Spinal cord (tissue), 10 donors: Measurements from ENCODE around the gene IRGC. TPM values are rescaled to one million over a fixed set of nuclear protein-coding genes. Genes with fewer than 3 reads are reported as not detected.

Experiments
- DNase-seq, 6 donors: peaks; one replicate each; pipeline versions ENCODE4 v3.0.0 to v3.0.0-alpha.2; 2013 to 2015; ENCODE audit warnings: low spot score in 6 of 6, low read depth in 4 of 6
- H3K27ac ChIP-seq: one replicate; pipeline ENCODE4 v1.5.1; 2013; ENCODE audit warnings: low read depth, low read length, control low read depth
- H3K27me3 ChIP-seq: one replicate; pipeline ENCODE4 v1.6.1; 2013; ENCODE audit warnings: low read length; ENCODE audit not compliant: control insufficient read depth, insufficient read depth
- H3K36me3 ChIP-seq: one replicate; pipeline ENCODE4 v1.6.1; 2013; ENCODE audit warnings: low read length; ENCODE audit not compliant: control insufficient read depth, insufficient read depth
- H3K4me1 ChIP-seq: one replicate; pipeline ENCODE4 v1.6.1; 2013; ENCODE audit warnings: low read length; ENCODE audit not compliant: control insufficient read depth, insufficient read depth
- H3K4me3 ChIP-seq: one replicate; pipeline ENCODE4 v1.5.1; 2013; ENCODE audit warnings: low read depth, low read length, control low read depth
- H3K9me3 ChIP-seq: one replicate; pipeline ENCODE4 v1.6.1; 2013; ENCODE audit warnings: low read length; ENCODE audit not compliant: control insufficient read depth, insufficient read depth
- WGBS: methylation state at CpG from one replicate; pipeline ENCODE4 v1.1.5; 2013; ENCODE audit warnings: missing lambda C conversion rate; ENCODE audit not compliant: insufficient coverage; 5-methylcytosine and 5-hydroxymethylcytosine counted together
- long read RNA-seq, 4 donors: transcript quantifications; one replicate each; lab custom pipeline, GENCODE V29; 2026
- polyA plus RNA-seq, 2 donors: library from polyadenylated mRNA; unstranded; fragments of 120-200 nt; gene quantifications; one replicate each; pipeline ENCODE4 v1.2.1, GENCODE V29; 2013; ENCODE audit not compliant: insufficient read length in 2 of 2
- total RNA-seq, 2 donors: library from RNA; depleted of rRNA in 1 of 2; stranded (reverse); fragments of 120-200 nt in 1 of 2; fragments of >200 nt in 1 of 2; gene quantifications; one replicate each; pipeline versions ENCODE4 v1.2.3 to v1.2.4, GENCODE V29; 2013 to 2014
- donor health status: healthy.

Gene IRGC
- total RNA-seq (not detected), polyA plus RNA-seq (not detected)
- long read RNA-seq, donor 1: 0 reads
- long read RNA-seq, donor 2: 0 reads
- long read RNA-seq, donor 3, partial matches to known transcripts: 18 of 18 reads
- long read RNA-seq, donor 3, other reads (novel, unspliced or antisense): 0 of 18 reads
- long read RNA-seq, donor 4: 0 reads

GRCh38 chr19:43715776-43716175, at the start of gene IRGC:
TSS of gene IRGC (plus strand) at chr19:43716076. CDS start at chr19:43718559, 2,483 bp downstream.
- Histone ChIP-seq H3K27ac (no peak within 1 kb of the TSS), H3K4me1 (no peaks in the 10 kb centered on the region), H3K27me3 (no peaks in the 10 kb centered on the region), H3K9me3 (no peaks in the 10 kb centered on the region), H3K36me3 (no peaks in the 10 kb centered on the region), H3K4me3 (no peak within 1 kb of the TSS)
- 75% methylated on average over 4 of the region's 4 CpGs for WGBS
- DNase-seq: no peak

GRCh38 chr19:43667126-43667875, 48.6 kb upstream of the IRGC start:
- peak in 1 of 6 donors; percentile 56 for DNase-seq
- Histone ChIP-seq H3K4me3 (peak overlapping the region; percentile 44), H3K27me3 (peaks cover 11% of the 10 kb centered on the region), H3K36me3 (no peaks in the 10 kb centered on the region), H3K4me1 (peaks cover 35% of the 10 kb centered on the region), H3K9me3 (no peaks in the 10 kb centered on the region), H3K27ac (no peak overlapping the region)
- 57% methylated on average over 9 of the region's 26 CpGs for WGBS

GRCh38 chr19:43667876-43668405, 47.9 kb upstream of the IRGC start:
- Histone ChIP-seq H3K27ac (peak overlapping the region; percentile 64), H3K4me1 (peaks cover 35% of the 10 kb centered on the region), H3K9me3 (no peaks in the 10 kb centered on the region), H3K4me3 (peak overlapping the region; percentile 44), H3K27me3 (peaks cover 11% of the 10 kb centered on the region), H3K36me3 (no peaks in the 10 kb centered on the region)
- 6% methylated on average over 29 of the region's 29 CpGs for WGBS
- DNase-seq: peak in 2 of 6 donors; percentile 80 to 88

GRCh38 chr19:43668406-43669109, 47.3 kb upstream of the IRGC start:
- H3K27me3 ChIP-seq: peaks cover 11% of the 10 kb centered on the region
- WGBS: 0% methylated on average over 43 of the region's 44 CpGs
- H3K36me3 ChIP-seq: no peaks in the 10 kb centered on the region
- DNase-seq: peak; percentile 86 to 98 (median 90)
- H3K4me1 ChIP-seq: peaks cover 35% of the 10 kb centered on the region
- peak overlapping the region; percentile 54 for H3K4me3 ChIP-seq
- peak overlapping the region; percentile 83 for H3K27ac ChIP-seq
- no peaks in the 10 kb centered on the region for H3K9me3 ChIP-seq

GRCh38 chr19:43672061-43672679, 43.7 kb upstream of the IRGC start:
- Histone ChIP-seq H3K27ac (no peak overlapping the region), H3K27me3 (peaks cover 11% of the 10 kb centered on the region), H3K4me1 (peaks cover 34% of the 10 kb centered on the region), H3K4me3 (no peak overlapping the region), H3K9me3 (no peaks in the 10 kb centered on the region), H3K36me3 (no peaks in the 10 kb centered on the region)
- no peak for DNase-seq
- 28% methylated on average over 2 of the region's 6 CpGs for WGBS

- Histone ChIP-seq H3K4me3 (no peak overlapping the region), H3K27me3 (peaks cover 11% of the 10 kb centered on the region), H3K27ac (no peak overlapping the region), H3K4me1 (peaks cover 20% of the 10 kb centered on the region), H3K36me3 (no peaks in the 10 kb centered on the region), H3K9me3 (no peaks in the 10 kb centered on the region)
- no peak for DNase-seq
- WGBS: 100% methylated on average over 1 of the region's 3 CpGs
Measured at GRCh38 chr19:43673637-43674036, 42.2 kb upstream of the IRGC start.

- peaks cover 5% of the 10 kb centered on the region for H3K27me3 ChIP-seq
- no peaks in the 10 kb centered on the region for H3K9me3 ChIP-seq
- no peak for DNase-seq
- H3K27ac ChIP-seq: no peak overlapping the region
- WGBS: 95% methylated on average over 5 of the region's 8 CpGs
- H3K4me1 ChIP-seq: peaks cover 14% of the 10 kb centered on the region
- no peaks in the 10 kb centered on the region for H3K36me3 ChIP-seq
- H3K4me3 ChIP-seq: no peak overlapping the region
Measured at GRCh38 chr19:43674183-43674582, 41.7 kb upstream of the IRGC start.

GRCh38 chr19:43674596-43674995, 41.3 kb upstream of the IRGC start:
- DNase-seq: no peak
- Histone ChIP-seq H3K27me3 (peaks cover 5% of the 10 kb centered on the region), H3K9me3 (no peaks in the 10 kb centered on the region), H3K4me1 (peaks cover 10% of the 10 kb centered on the region), H3K27ac (no peak overlapping the region), H3K4me3 (no peak overlapping the region), H3K36me3 (no peaks in the 10 kb centered on the region)
- no CpG with 5 or more reads among the region's 3 CpGs for WGBS

GRCh38 chr19:43675269-43675879, 40.5 kb upstream of the IRGC start:
- peaks cover 3% of the 10 kb centered on the region for H3K4me1 ChIP-seq
- H3K27ac ChIP-seq: no peak overlapping the region
- no peaks in the 10 kb centered on the region for H3K9me3 ChIP-seq
- 47% methylated on average over 7 of the region's 8 CpGs for WGBS
- no peak for DNase-seq
- no peaks in the 10 kb centered on the region for H3K27me3 ChIP-seq
- no peaks in the 10 kb centered on the region for H3K36me3 ChIP-seq
- H3K4me3 ChIP-seq: no peak overlapping the region
